HCT116 (cell line): ENCODE results near the gene CCDC91. TPM values are rescaled to one million over a fixed set of nuclear protein-coding genes. Genes with fewer than 3 reads are reported as not detected.

Experiments used
- ATAC-seq: fragments of 200-7000 bp; cut with Tn5 transposase; 2 replicates; pipeline ENCODE4 v1.9.1; 2020; ENCODE audit warnings: mild to moderate bottlenecking, moderate library complexity
- BruUV-seq: library from RNA; stranded (reverse); fragments of 400-500 nt; replicated peaks from 2 replicates; lab custom pipeline; 2021; lab: Mats Ljungman, UMichigan
- CTCF ChIA-PET: fragments of 300-600 bp; sonication (Branson Sonifier 250); formaldehyde crosslinking; loops from one replicate; lab custom pipeline; 2021; ENCODE audit warnings: antibody characterized with exemption; lab: Charles Lee
- POLR2A ChIA-PET: fragments of 300-600, 350-600 bp; sonication (Branson Sonifier 250); formaldehyde crosslinking; loops from one replicate; lab custom pipeline; 2021; ENCODE audit warnings: antibody characterized with exemption; lab: Charles Lee
- RAD21 ChIA-PET, 2 experiments: fragments of 300-600 bp; sonication (Branson Sonifier 250); formaldehyde crosslinking; loops; one replicate each; lab custom pipeline; 2023; ENCODE audit warnings: low total read pairs in 2 of 2; ENCODE audit not compliant: uncharacterized antibody in 2 of 2, unreplicated experiment in 2 of 2, low non-redundant PET in 1 of 2; lab: Charles Lee
- DNase-seq: peaks from one replicate; pipeline ENCODE4 v3.0.0-alpha.2; 2010; ENCODE audit warnings: low read depth, low spot score
- H2AFZ ChIP-seq: fragments of 200-600 bp; shearing (Covaris generic), sonication (generic); 2 replicates; pipeline ENCODE4 v1.6.1; 2017; ENCODE audit warnings: low read depth, mixed run types, mixed read lengths, antibody characterized with exemption, low read length; ENCODE audit not compliant: poor library complexity, severe bottlenecking
- H3K27ac ChIP-seq: 2 replicates; pipeline ENCODE4 v1.5.1; 2012; ENCODE audit warnings: low read depth, low read length
- H3K27me3 ChIP-seq: fragments of 200-600 bp; sonication (generic); 2 replicates; pipeline ENCODE4 v1.6.1; 2016; ENCODE audit warnings: mixed run types, low read length, mixed read lengths; ENCODE audit not compliant: insufficient read depth
- H3K36me3 ChIP-seq, 2 experiments: fragments of 200-500 bp in 1 of 2; fragments of 200-600 bp in 1 of 2; sonication (Bioruptor generic) in 1 of 2; sonication (generic) in 1 of 2; 2 replicates each; pipeline versions ENCODE4 v1.5.1 to v1.6.1; 2014 to 2016; ENCODE audit warnings: low read length in 2 of 2, inconsistent platforms in 1 of 2, mixed read lengths in 1 of 2, mixed run types in 1 of 2; ENCODE audit not compliant: insufficient read depth in 2 of 2, control insufficient read depth in 1 of 2
- H3K4me1 ChIP-seq, 2 experiments: fragments of 200-600 bp in 1 of 2; sonication (generic) in 1 of 2; 2 replicates each; pipeline versions ENCODE4 v1.5.1 to v1.6.1; 2012 to 2017; ENCODE audit warnings: low read length in 2 of 2, inconsistent platforms in 1 of 2, mild to moderate bottlenecking in 1 of 2, mixed read lengths in 1 of 2, mixed run types in 1 of 2, moderate library complexity in 1 of 2; ENCODE audit not compliant: insufficient read depth in 2 of 2, control insufficient read depth in 1 of 2
- H3K4me2 ChIP-seq: fragments of 200-600 bp; sonication (generic); 2 replicates; pipeline ENCODE4 v1.6.1; 2017; ENCODE audit warnings: mixed run types, low read length, mixed read lengths
- H3K4me3 ChIP-seq, 2 experiments: fragments of 200-600 bp in 1 of 2; sonication (generic) in 1 of 2; replicated peaks in 1 of 2; 2 replicates each; pipeline ENCODE4 v1.5.1; 2011 to 2016; ENCODE audit warnings: low read length in 2 of 2, control low read depth in 1 of 2, low read depth in 1 of 2, mild to moderate bottlenecking in 1 of 2, mixed read lengths in 1 of 2, mixed run types in 1 of 2
- H3K79me2 ChIP-seq: fragments of 200-600 bp; sonication (generic); 2 replicates; pipeline ENCODE4 v1.6.1; 2017; ENCODE audit warnings: mild to moderate bottlenecking, mixed run types, low read length, moderate library complexity, mixed read lengths; ENCODE audit not compliant: insufficient read depth
- H3K9ac ChIP-seq: fragments of 200-600 bp; sonication (generic); 2 replicates; pipeline ENCODE4 v1.6.1; 2016; ENCODE audit warnings: low read length, mixed read lengths
- H3K9me2 ChIP-seq: fragments of 200-600 bp; sonication (generic), shearing (Covaris generic); 2 replicates; pipeline ENCODE4 v1.6.1; 2017; ENCODE audit warnings: mixed run types, mild to moderate bottlenecking, moderate library complexity; ENCODE audit not compliant: insufficient read depth
- H3K9me3 ChIP-seq, 2 experiments: fragments of 200-500 bp in 1 of 2; fragments of 200-600 bp in 1 of 2; sonication (Bioruptor generic) in 1 of 2; sonication (generic) in 1 of 2; 2 replicates each; pipeline ENCODE4 v1.6.1; 2014 to 2017; ENCODE audit warnings: low read length in 2 of 2, mixed read lengths in 2 of 2, inconsistent platforms in 1 of 2, low read depth in 1 of 2, mild to moderate bottlenecking in 1 of 2, mixed run types in 1 of 2, moderate library complexity in 1 of 2; ENCODE audit not compliant: control insufficient read depth in 1 of 2, insufficient read depth in 1 of 2
- H4K20me1 ChIP-seq: fragments of 200-600 bp; sonication (generic), shearing (Covaris generic); 2 replicates; pipeline ENCODE4 v1.6.1; 2017; ENCODE audit warnings: mixed run types, mild to moderate bottlenecking, moderate library complexity; ENCODE audit not compliant: insufficient read depth
- CEBPB ChIP-seq: IDR thresholded peaks from 2 replicates; pipeline ENCODE4 v1.6.1; 2012; ENCODE audit warnings: low read depth
- EGR1 ChIP-seq: IDR thresholded peaks from 2 replicates; pipeline ENCODE4 v1.6.1; 2012; ENCODE audit warnings: low read depth
- EZH2phosphoT487 ChIP-seq: fragments of 200-600 bp; IDR thresholded peaks from 2 replicates; pipeline ENCODE4 v1.6.1; 2018; ENCODE audit warnings: antibody characterized with exemption, borderline replicate concordance
- JUND ChIP-seq: IDR thresholded peaks from 2 replicates; pipeline ENCODE4 v1.6.1; 2012
- POLR2A ChIP-seq: IDR thresholded peaks from 2 replicates; pipeline ENCODE4 v1.7.0; 2011; ENCODE audit warnings: borderline replicate concordance; ENCODE audit not compliant: insufficient read depth, insufficient read length; ENCODE audit errors: extremely low read depth
- POLR2AphosphoS5 ChIP-seq: IDR thresholded peaks from 2 replicates; pipeline ENCODE4 v1.6.1; 2011; ENCODE audit warnings: mild to moderate bottlenecking, low read depth, low read length, moderate library complexity
- RAD21 ChIP-seq: IDR thresholded peaks from 2 replicates; pipeline ENCODE4 v1.6.1; 2012; ENCODE audit warnings: low read depth, mild to moderate bottlenecking
- SIN3A ChIP-seq: IDR thresholded peaks from 2 replicates; pipeline ENCODE4 v1.6.1; 2012; ENCODE audit warnings: low read depth
- SP1 ChIP-seq: IDR thresholded peaks from 2 replicates; pipeline ENCODE4 v1.6.1; 2012; ENCODE audit warnings: low read depth
- TCF7L2 ChIP-seq: IDR thresholded peaks from 2 replicates; pipeline ENCODE4 v1.7.0; 2011; ENCODE audit warnings: borderline replicate concordance, inconsistent platforms; ENCODE audit not compliant: insufficient read depth, insufficient read length; ENCODE audit errors: extremely low read depth
- YY1 ChIP-seq: IDR thresholded peaks from 2 replicates; pipeline ENCODE4 v1.6.1; 2011; ENCODE audit warnings: low read length, low read depth, moderate library complexity, mild to moderate bottlenecking; ENCODE audit not compliant: insufficient replicate concordance; ENCODE audit errors: extremely low read depth
- ZFX ChIP-seq: fragments of 450-650 bp; IDR thresholded peaks from 2 replicates; pipeline ENCODE4 v1.6.1; 2017
- ZNF274 ChIP-seq: fragments of 200-500 bp; sonication (Bioruptor generic); IDR thresholded peaks from 2 replicates; pipeline ENCODE4 v1.6.1; 2014; ENCODE audit warnings: mild to moderate bottlenecking, low read depth, low read length, inconsistent platforms
- intact Hi-C: fragments of 100-400 bp; cut with micrococcal nuclease; formaldehyde crosslinking; loops from 2 replicates; pipeline ENCODE4 v1.10.0; 2022
- total RNA-seq: library from RNA; stranded (reverse); gene quantifications from one replicate; pipeline ENCODE4 v1.2.1, GENCODE V29; 2021; ENCODE audit not compliant: unreplicated experiment
- TF ChIP-seq, protein P1 (sequence below): IDR thresholded peaks from 2 replicates; pipeline ENCODE4 v1.6.1; 2012
- TF ChIP-seq, protein P2 (sequence below): IDR thresholded peaks from 2 replicates; pipeline ENCODE4 v1.6.1; 2012
- TF ChIP-seq, protein P3 (sequence below): IDR thresholded peaks from 2 replicates; pipeline ENCODE4 v1.6.1; 2011; ENCODE audit warnings: mild to moderate bottlenecking, low read length, moderate library complexity; ENCODE audit not compliant: insufficient replicate concordance; ENCODE audit errors: extremely low read depth

CCDC91 gene
- total RNA-seq, 1 experiment from 2014 or later = 18.1 TPM

DNA sequence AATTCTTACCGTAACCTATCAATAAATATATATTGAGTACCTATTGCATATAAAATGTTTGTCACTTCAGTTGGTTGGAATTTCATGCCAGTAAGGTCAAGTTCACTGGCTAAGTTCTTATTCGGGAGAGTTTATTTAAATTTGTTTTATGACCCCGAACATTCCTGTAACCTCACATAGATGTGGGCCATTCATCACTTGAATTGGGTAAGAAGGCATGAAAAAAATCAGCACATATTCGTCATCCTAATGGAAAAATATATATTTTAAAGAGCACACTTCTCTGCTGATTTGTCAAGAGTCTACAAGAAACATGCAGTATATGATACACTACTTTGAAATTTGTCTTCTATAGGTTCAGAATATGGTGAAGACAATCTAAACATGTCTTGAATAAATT lies 263.4 kb downstream of the CCDC91 start:
- BruUV-seq = no TSS peak
- H3K36me3 ChIP-seq = no peaks in the 10 kb centered on the region
- H3K27ac ChIP-seq = no peak overlapping the region
- H3K9me2 ChIP-seq = no peaks in the 10 kb centered on the region
- no peak overlapping the region for H2AFZ ChIP-seq
- H3K27me3 ChIP-seq = no peaks in the 10 kb centered on the region
- no peaks in the 10 kb centered on the region for H3K4me1 ChIP-seq
- ATAC-seq (no peak), DNase-seq (no peak)
- H3K9ac ChIP-seq = no peak overlapping the region
- intact Hi-C loops = no loop called here
- RAD21 ChIA-PET = no interaction called here
- H3K4me2 ChIP-seq = no peak overlapping the region
- H3K4me3 ChIP-seq = no peak overlapping the region
- CTCF ChIA-PET = no interaction called here
- TF ChIP-seq YY1 (no peak), TCF7L2 (no peak), RAD21 (no peak), EGR1 (no peak), ZFX (no peak), SIN3A (no peak), JUND (no peak), ZNF274 (no peak), POLR2AphosphoS5 (no peak), EZH2phosphoT487 (no peak), POLR2A (no peak), CEBPB (no peak), SP1 (no peak)
- TF ChIP-seq, protein P1, sequence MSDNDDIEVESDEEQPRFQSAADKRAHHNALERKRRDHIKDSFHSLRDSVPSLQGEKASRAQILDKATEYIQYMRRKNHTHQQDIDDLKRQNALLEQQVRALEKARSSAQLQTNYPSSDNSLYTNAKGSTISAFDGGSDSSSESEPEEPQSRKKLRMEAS = no peak
- TF ChIP-seq, protein P2, sequence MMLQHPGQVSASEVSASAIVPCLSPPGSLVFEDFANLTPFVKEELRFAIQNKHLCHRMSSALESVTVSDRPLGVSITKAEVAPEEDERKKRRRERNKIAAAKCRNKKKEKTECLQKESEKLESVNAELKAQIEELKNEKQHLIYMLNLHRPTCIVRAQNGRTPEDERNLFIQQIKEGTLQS = no peak
- TF ChIP-seq, protein P3, sequence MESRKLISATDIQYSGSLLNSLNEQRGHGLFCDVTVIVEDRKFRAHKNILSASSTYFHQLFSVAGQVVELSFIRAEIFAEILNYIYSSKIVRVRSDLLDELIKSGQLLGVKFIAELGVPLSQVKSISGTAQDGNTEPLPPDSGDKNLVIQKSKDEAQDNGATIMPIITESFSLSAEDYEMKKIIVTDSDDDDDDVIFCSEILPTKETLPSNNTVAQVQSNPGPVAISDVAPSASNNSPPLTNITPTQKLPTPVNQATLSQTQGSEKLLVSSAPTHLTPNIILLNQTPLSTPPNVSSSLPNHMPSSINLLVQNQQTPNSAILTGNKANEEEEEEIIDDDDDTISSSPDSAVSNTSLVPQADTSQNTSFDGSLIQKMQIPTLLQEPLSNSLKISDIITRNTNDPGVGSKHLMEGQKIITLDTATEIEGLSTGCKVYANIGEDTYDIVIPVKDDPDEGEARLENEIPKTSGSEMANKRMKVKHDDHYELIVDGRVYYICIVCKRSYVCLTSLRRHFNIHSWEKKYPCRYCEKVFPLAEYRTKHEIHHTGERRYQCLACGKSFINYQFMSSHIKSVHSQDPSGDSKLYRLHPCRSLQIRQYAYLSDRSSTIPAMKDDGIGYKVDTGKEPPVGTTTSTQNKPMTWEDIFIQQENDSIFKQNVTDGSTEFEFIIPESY = no peak
- H3K79me2 ChIP-seq = no peaks in the 10 kb centered on the region
- H3K9me3 ChIP-seq = no peaks in the 10 kb centered on the region
- POLR2A ChIA-PET = no interaction called here
- H4K20me1 ChIP-seq = no peaks in the 10 kb centered on the region
